PC-3 (cell line): Measurements from ENCODE around the gene HMSD.

Source experiments
- CTCF ChIP-seq: fragments of 300-600 bp; sonication (generic); conservative IDR thresholded peaks from 2 replicates; pipeline ENCODE4 v1.5.1; 2017; ENCODE audit warnings: antibody characterized with exemption, low read depth, mild to moderate bottlenecking, low read length
- EZH2 ChIP-seq: fragments of 300-600 bp; sonication (generic); IDR thresholded peaks from one replicate; pipeline ENCODE4 v1.6.1; 2017; ENCODE audit warnings: antibody characterized with exemption, mild to moderate bottlenecking, low read length; ENCODE audit not compliant: unreplicated experiment
- EZH2phosphoT487 ChIP-seq: fragments of 300-600 bp; sonication (generic); IDR thresholded peaks from 2 replicates; pipeline ENCODE4 v1.6.1; 2018; ENCODE audit warnings: mild to moderate bottlenecking, antibody characterized with exemption, low read length, borderline replicate concordance

DNA sequence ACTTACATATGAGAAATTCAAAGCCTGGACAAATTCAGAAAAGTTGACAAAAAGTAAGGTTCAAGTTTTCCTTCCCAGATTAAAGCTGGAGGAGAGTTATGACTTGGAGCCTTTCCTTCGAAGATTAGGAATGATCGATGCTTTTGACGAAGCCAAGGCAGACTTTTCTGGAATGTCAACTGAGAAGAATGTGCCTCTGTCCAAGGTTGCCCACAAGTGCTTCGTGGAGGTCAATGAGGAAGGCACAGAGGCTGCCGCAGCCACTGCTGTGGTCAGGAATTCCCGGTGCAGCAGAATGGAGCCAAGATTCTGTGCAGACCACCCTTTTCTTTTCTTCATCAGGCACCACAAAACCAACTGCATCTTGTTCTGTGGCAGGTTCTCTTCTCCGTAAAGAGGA is 37.8 kb downstream of the HMSD start:
- TF ChIP-seq CTCF, result no peak
- TF ChIP-seq EZH2, result no peak
- TF ChIP-seq EZH2phosphoT487, result no peak
